DMS153 treated with DMSO at 0.1 percent for 48 hours (cell line): Measurements from ENCODE around the gene IL1RAPL1.

Experiments
- DNase-seq: peaks from one replicate; lab custom pipeline; 2025; ENCODE audit not compliant: unreplicated experiment; lab: John Stamatoyannopoulos, UW

IL1RAPL1 gene

GRCh38 chrX:29965634-29966033 is 1378.4 kb downstream of the IL1RAPL1 start:
- no peak for DNase-seq

- no peak for DNase-seq
These were observed 1404.8 kb downstream of the IL1RAPL1 start for GRCh38 chrX:29992083-29992482.

- DNase-seq, result no peak
These were observed 1418.6 kb downstream of the IL1RAPL1 start for GRCh38 chrX:30005813-30006212.
